HepG2 (cell line): ENCODE measurements around the gene C11orf24. TPM values are rescaled to one million over a fixed set of nuclear protein-coding genes. Genes with fewer than 3 reads are reported as not detected.
A peak's percentile ranks its signal among the peaks of the same experiment; 100 is the strongest.

Experiments
- NR2C2 ChIP-seq: sonication (generic); formaldehyde crosslinking; IDR thresholded peaks from 2 replicates; pipeline ENCODE4 v1.4.0; 2020; ENCODE audit warnings: missing genetic modification reagents, mild to moderate bottlenecking, moderate library complexity, borderline replicate concordance
- REPIN1 ChIP-seq: sonication (generic); formaldehyde crosslinking; IDR thresholded peaks from 2 replicates; pipeline ENCODE4 v1.8.0; 2022; ENCODE audit warnings: missing genetic modification reagents, low read depth, mild to moderate bottlenecking, borderline replicate concordance
- RFXAP ChIP-seq: sonication (generic); formaldehyde crosslinking; IDR thresholded peaks from 2 replicates; pipeline ENCODE4 v1.4.0; 2020; ENCODE audit warnings: missing genetic modification reagents, borderline replicate concordance
- TAF15 ChIP-seq: fragments of 200-400 bp; formaldehyde crosslinking; IDR thresholded peaks from one replicate; pipeline ENCODE4 v1.6.1; 2018; ENCODE audit warnings: mild to moderate bottlenecking, low read depth, low read length; ENCODE audit not compliant: poor library complexity, severe bottlenecking
- TBP ChIP-seq: sonication (generic); formaldehyde crosslinking; IDR thresholded peaks from 2 replicates; pipeline ENCODE4 v1.5.0; 2020; ENCODE audit warnings: missing genetic modification reagents
- TBX2 ChIP-seq: sonication (generic); formaldehyde crosslinking; IDR thresholded peaks from 2 replicates; pipeline ENCODE4 v1.5.0; 2020; ENCODE audit warnings: missing genetic modification reagents, mild to moderate bottlenecking, borderline replicate concordance
- ZNF121 ChIP-seq: sonication (generic); formaldehyde crosslinking; IDR thresholded peaks from 2 replicates; pipeline ENCODE4 v1.5.0; 2020; ENCODE audit warnings: mild to moderate bottlenecking, missing genetic modification reagents
- ZNF430 ChIP-seq: sonication (generic); formaldehyde crosslinking; IDR thresholded peaks from 2 replicates; pipeline ENCODE4 v1.9.0; 2021; ENCODE audit warnings: mild to moderate bottlenecking, missing genetic modification reagents
- ZNF577 ChIP-seq: sonication (generic); formaldehyde crosslinking; IDR thresholded peaks from 2 replicates; pipeline ENCODE4 v1.4.0; 2020; ENCODE audit warnings: mild to moderate bottlenecking, low read depth, missing genetic modification reagents, borderline replicate concordance
- polyA plus RNA-seq, 8 experiments: library from polyadenylated mRNA; depleted of rRNA in 3 of 8; stranded (reverse) in 7 of 8; unstranded in 1 of 8; fragments of >200 nt; fragmentation: Illumina TruSeq in 4 of 8; extraction: Trizol in 4 of 8; gene quantifications; 2 replicates each; pipeline versions ENCODE4 v1.2.1 to v1.2.3, GENCODE V29; 2011 to 2016; ENCODE audit warnings: low read depth in 4 of 8, missing spikeins in 1 of 8, mixed read lengths in 1 of 8; ENCODE audit not compliant: insufficient read depth in 1 of 8
- total RNA-seq, 5 experiments: library from RNA; depleted of rRNA; stranded (reverse); fragments of >200 nt; fragmentation: Illumina TruSeq; extraction: Trizol; gene quantifications; 2 replicates each; pipeline ENCODE4 v1.2.3, GENCODE V29; 2016; ENCODE audit warnings: low read depth in 1 of 5
- TF ChIP-seq, protein P1 (sequence below), 2 experiments: sonication (generic) in 1 of 2; formaldehyde crosslinking in 1 of 2; IDR thresholded peaks; 2 replicates each; pipeline versions ENCODE4 v1.4.0 to v1.6.1; 2016 to 2020; ENCODE audit warnings: borderline replicate concordance in 1 of 2, low read depth in 1 of 2, mild to moderate bottlenecking in 1 of 2, missing genetic modification reagents in 1 of 2
- TF ChIP-seq, protein P2 (sequence below): sonication (generic); formaldehyde crosslinking; IDR thresholded peaks from 2 replicates; pipeline ENCODE4 v1.4.0; 2020; ENCODE audit warnings: mild to moderate bottlenecking, missing genetic modification reagents
- TF ChIP-seq, protein P3 (sequence below): sonication (generic); formaldehyde crosslinking; IDR thresholded peaks from 2 replicates; pipeline ENCODE4 v1.4.0; 2020; ENCODE audit warnings: missing genetic modification reagents, borderline replicate concordance
- TF ChIP-seq, protein P4 (sequence below): sonication (generic); formaldehyde crosslinking; IDR thresholded peaks from 2 replicates; pipeline ENCODE4 v1.4.0; 2020; ENCODE audit warnings: missing genetic modification reagents

The C11orf24 gene
- total and polyA plus RNA-seq, 2 of the 13 experiments (the other 11 are each of a cell fraction or from before 2014, with no cell fraction given) = 52.9 to 55.5 TPM

DNA sequence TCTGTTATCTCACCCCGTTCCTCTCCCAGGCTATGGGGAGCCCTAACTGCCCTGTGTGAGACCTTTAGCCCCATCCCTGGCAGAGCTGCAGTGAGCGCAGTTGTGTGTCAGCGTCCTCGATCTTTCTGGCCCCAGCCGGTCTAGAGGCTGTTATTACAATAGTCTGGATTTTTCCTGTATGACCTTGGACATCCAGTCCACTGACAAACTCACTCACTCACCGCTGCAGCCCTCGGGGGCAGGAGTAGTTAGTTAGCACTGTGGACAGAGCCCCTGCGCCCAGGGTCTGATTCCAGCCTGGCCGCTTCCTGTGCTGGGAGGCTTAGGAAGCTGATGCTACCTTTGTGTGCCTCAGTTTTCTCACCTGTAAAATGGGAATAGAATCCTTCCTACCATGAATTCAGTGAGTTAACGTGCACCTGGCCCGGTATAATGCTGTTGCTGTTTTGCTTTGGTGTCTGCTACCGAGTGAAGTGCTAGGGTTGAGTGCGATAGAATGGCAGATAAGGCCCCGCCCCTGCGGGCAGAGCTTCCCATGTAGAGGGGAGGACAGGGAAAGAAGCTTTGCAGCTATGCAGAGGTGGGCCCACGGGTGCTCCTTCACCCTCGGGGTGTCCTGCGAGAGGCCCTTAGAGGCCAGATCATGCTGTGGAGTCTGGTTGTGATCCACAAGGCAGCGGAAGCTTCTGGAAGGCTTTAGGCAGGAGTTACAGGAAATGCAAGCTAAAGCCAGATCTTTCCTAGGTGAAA lies 43.6 kb upstream of the C11orf24 start (continued):
- TF ChIP-seq ZNF430 (CRISPR knock-in tag) = no peak
- TF ChIP-seq REPIN1 = peak; percentile 72
- peak; percentile 75 for TF ChIP-seq TBX2 (CRISPR knock-in tag)
- TF ChIP-seq, protein P1, sequence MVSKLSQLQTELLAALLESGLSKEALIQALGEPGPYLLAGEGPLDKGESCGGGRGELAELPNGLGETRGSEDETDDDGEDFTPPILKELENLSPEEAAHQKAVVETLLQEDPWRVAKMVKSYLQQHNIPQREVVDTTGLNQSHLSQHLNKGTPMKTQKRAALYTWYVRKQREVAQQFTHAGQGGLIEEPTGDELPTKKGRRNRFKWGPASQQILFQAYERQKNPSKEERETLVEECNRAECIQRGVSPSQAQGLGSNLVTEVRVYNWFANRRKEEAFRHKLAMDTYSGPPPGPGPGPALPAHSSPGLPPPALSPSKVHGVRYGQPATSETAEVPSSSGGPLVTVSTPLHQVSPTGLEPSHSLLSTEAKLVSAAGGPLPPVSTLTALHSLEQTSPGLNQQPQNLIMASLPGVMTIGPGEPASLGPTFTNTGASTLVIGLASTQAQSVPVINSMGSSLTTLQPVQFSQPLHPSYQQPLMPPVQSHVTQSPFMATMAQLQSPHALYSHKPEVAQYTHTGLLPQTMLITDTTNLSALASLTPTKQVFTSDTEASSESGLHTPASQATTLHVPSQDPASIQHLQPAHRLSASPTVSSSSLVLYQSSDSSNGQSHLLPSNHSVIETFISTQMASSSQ (IDR thresholded peaks at IDR 0.05; ENCODE audit: low read depth) = 0 out of 2 replicates have a peak, but pooled peaks have one; percentile 25
- TF ChIP-seq, protein P1 (CRISPR knock-in tag; IDR thresholded peaks at IDR 0.05; ENCODE audit: borderline replicate concordance) = peak; percentile 60; the same call in 1 of the 2 replicates
- no peak for TF ChIP-seq NR2C2
- TF ChIP-seq TAF15 = no peak
- TF ChIP-seq, protein P2, sequence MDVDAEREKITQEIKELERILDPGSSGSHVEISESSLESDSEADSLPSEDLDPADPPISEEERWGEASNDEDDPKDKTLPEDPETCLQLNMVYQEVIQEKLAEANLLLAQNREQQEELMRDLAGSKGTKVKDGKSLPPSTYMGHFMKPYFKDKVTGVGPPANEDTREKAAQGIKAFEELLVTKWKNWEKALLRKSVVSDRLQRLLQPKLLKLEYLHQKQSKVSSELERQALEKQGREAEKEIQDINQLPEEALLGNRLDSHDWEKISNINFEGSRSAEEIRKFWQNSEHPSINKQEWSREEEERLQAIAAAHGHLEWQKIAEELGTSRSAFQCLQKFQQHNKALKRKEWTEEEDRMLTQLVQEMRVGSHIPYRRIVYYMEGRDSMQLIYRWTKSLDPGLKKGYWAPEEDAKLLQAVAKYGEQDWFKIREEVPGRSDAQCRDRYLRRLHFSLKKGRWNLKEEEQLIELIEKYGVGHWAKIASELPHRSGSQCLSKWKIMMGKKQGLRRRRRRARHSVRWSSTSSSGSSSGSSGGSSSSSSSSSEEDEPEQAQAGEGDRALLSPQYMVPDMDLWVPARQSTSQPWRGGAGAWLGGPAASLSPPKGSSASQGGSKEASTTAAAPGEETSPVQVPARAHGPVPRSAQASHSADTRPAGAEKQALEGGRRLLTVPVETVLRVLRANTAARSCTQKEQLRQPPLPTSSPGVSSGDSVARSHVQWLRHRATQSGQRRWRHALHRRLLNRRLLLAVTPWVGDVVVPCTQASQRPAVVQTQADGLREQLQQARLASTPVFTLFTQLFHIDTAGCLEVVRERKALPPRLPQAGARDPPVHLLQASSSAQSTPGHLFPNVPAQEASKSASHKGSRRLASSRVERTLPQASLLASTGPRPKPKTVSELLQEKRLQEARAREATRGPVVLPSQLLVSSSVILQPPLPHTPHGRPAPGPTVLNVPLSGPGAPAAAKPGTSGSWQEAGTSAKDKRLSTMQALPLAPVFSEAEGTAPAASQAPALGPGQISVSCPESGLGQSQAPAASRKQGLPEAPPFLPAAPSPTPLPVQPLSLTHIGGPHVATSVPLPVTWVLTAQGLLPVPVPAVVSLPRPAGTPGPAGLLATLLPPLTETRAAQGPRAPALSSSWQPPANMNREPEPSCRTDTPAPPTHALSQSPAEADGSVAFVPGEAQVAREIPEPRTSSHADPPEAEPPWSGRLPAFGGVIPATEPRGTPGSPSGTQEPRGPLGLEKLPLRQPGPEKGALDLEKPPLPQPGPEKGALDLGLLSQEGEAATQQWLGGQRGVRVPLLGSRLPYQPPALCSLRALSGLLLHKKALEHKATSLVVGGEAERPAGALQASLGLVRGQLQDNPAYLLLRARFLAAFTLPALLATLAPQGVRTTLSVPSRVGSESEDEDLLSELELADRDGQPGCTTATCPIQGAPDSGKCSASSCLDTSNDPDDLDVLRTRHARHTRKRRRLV = 0 out of 2 replicates have a peak, but pooled peaks have one; percentile 70
- no peak for TF ChIP-seq ZNF577 (CRISPR knock-in tag)
- TF ChIP-seq, protein P3, sequence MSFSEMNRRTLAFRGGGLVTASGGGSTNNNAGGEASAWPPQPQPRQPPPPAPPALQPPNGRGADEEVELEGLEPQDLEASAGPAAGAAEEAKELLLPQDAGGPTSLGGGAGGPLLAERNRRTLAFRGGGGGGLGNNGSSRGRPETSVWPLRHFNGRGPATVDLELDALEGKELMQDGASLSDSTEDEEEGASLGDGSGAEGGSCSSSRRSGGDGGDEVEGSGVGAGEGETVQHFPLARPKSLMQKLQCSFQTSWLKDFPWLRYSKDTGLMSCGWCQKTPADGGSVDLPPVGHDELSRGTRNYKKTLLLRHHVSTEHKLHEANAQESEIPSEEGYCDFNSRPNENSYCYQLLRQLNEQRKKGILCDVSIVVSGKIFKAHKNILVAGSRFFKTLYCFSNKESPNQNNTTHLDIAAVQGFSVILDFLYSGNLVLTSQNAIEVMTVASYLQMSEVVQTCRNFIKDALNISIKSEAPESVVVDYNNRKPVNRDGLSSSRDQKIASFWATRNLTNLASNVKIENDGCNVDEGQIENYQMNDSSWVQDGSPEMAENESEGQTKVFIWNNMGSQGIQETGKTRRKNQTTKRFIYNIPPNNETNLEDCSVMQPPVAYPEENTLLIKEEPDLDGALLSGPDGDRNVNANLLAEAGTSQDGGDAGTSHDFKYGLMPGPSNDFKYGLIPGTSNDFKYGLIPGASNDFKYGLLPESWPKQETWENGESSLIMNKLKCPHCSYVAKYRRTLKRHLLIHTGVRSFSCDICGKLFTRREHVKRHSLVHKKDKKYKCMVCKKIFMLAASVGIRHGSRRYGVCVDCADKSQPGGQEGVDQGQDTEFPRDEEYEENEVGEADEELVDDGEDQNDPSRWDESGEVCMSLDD (CRISPR knock-in tag) = peak; percentile 55; the same call in 1 of the 2 replicates
- TF ChIP-seq, protein P4, sequence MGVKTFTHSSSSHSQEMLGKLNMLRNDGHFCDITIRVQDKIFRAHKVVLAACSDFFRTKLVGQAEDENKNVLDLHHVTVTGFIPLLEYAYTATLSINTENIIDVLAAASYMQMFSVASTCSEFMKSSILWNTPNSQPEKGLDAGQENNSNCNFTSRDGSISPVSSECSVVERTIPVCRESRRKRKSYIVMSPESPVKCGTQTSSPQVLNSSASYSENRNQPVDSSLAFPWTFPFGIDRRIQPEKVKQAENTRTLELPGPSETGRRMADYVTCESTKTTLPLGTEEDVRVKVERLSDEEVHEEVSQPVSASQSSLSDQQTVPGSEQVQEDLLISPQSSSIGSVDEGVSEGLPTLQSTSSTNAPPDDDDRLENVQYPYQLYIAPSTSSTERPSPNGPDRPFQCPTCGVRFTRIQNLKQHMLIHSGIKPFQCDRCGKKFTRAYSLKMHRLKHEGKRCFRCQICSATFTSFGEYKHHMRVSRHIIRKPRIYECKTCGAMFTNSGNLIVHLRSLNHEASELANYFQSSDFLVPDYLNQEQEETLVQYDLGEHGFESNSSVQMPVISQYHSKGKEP (CRISPR knock-in tag) = no peak
- peak; percentile 72; the same call in 1 of the 2 replicates for TF ChIP-seq RFXAP (CRISPR knock-in tag)
- TF ChIP-seq ZNF121 (CRISPR knock-in tag) = peak; percentile 49; the same call in 1 of the 2 replicates
- TF ChIP-seq TBP (CRISPR knock-in tag) = no peak
